ENCODE data around the gene HSF4.
A peak's percentile ranks its signal among the peaks of the same experiment; 100 is the strongest.

The HSF4 gene

GRCh38 chr16:67183627-67184452 is 19.3 kb downstream of the HSF4 start, which contains the start of gene MATCAP1:
TSS of gene MATCAP1 (minus strand) at chr16:67183963. CDS start at chr16:67180610, 3,353 bp downstream.
- peak within 1 kb of the TSS; percentile 91 for H3K27ac ChIP-seq

GRCh38 chr16:67184453-67184994 is 20.0 kb downstream of the HSF4 start:
- TF ChIP-seq CTCF (conservative IDR thresholded peaks at IDR 0.05), result no peak
- no peak for TF ChIP-seq ZFX (IDR thresholded peaks at IDR 0.05)
- peak overlapping the region; percentile 91 for H3K27ac ChIP-seq

More at GRCh38 chr16:67183627-67184452, 19.3 kb downstream of the HSF4 start, which contains the start of gene MATCAP1:
- TF ChIP-seq CTCF (conservative IDR thresholded peaks at IDR 0.05) (no peak), ZFX (IDR thresholded peaks at IDR 0.05) (0 out of 2 replicates have a peak, but pooled peaks have one; percentile 11)

DNA sequence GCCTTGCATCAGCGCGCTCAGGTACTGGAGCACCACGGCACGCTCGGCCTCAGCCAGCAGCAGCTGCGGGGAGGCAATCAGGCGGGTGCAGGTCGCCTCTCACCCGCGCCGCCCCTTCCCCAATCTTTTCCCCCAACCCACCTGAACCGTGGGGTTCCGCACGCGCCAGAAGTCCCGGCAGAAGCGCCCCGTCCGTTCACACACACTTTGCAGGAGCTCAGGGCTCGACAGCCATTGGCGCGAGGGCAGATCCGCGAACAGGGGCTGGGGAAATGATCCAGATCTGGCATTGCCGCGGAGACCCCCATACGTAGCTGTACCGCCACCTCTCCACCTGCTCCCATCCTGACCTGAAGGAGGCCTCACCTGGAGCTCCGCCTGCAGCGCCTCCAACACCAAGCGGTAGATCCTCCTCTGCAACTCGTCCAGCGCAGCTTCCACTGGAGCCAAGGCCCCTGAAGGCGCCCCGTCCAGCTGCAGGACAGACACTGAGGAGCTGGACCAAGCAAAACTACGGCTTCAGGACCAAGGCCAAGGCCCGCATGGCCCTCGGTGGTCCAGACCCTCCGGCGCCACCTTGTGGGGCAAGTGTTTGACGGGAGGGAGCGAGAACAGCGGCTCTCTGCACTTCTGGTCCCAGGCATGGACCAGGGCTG is 20.6 kb downstream of the HSF4 start:
- H3K27ac ChIP-seq, result peak overlapping the region; percentile 91
- no peak for TF ChIP-seq ZFX (IDR thresholded peaks at IDR 0.05)
- peak; percentile 75 for TF ChIP-seq CTCF (conservative IDR thresholded peaks at IDR 0.05)

- no peak overlapping the region for H3K27ac ChIP-seq
- TF ChIP-seq ZFX (IDR thresholded peaks at IDR 0.05), result no peak
- no peak; the same call in 1 of the 2 replicates for TF ChIP-seq CTCF (conservative IDR thresholded peaks at IDR 0.05)
Observed at GRCh38 chr16:67185651-67186134, 21.1 kb downstream of the HSF4 start.

DNA sequence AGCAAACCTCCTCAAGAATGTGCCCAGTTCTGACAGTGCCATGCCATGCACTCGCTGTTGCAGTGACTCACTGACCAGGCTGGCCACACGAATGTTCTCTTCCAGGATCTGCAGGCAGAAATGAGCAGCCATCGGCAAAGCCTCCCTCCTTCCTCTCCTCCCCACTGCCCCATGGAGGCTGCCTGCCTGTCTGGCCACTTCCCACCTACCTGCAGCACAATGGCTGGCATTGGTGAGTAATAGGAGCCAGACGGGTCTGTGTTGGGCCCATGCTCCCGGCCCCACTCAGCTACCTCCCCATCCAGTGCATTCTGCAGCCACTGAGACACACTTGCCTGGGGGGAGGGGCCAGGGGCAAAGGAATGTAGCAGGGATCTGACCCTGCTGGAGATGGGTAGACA is 22.0 kb downstream of the HSF4 start:
- TF ChIP-seq ZFX (IDR thresholded peaks at IDR 0.05) (no peak), CTCF (conservative IDR thresholded peaks at IDR 0.05) (no peak)
- no peak overlapping the region for H3K27ac ChIP-seq

- no peak for TF ChIP-seq ZFX (IDR thresholded peaks at IDR 0.05)
- H3K27ac ChIP-seq, result no peak overlapping the region
Observed at GRCh38 chr16:67187175-67187890, 22.8 kb downstream of the HSF4 start.

GRCh38 chr16:67188323-67188722 is 23.8 kb downstream of the HSF4 start:
- H3K27ac ChIP-seq, result no peak overlapping the region
- TF ChIP-seq ZFX (IDR thresholded peaks at IDR 0.05) (no peak), CTCF (conservative IDR thresholded peaks at IDR 0.05) (no peak)

Data from C4-2B (cell line).